ENCODE measurements around the gene SGMS1.

- TF ChIP-seq CTCF (IDR thresholded peaks at IDR 0.05) = peak; percentile 35 to 69 (median 67)
- no peak for TF ChIP-seq POLR2AphosphoS5 (IDR thresholded peaks at IDR 0.05)
These were observed 61.9 kb downstream of the SGMS1 start for GRCh38 chr10:50561816-50562215.

Data from prostate gland (tissue), 2 donors.